HCT116 (cell line): ENCODE measurements around the gene TBL2. TPM values are rescaled to one million over a fixed set of nuclear protein-coding genes. Genes with fewer than 3 reads are reported as not detected.
"Not testable (repeated sequence)": the region's sequence is repeated elsewhere in the genome, so short reads cannot be mapped to it uniquely, and the experiment has no call there.

Experiments used
- ATAC-seq: fragments of 200-7000 bp; cut with Tn5 transposase; 2 replicates; pipeline ENCODE4 v1.9.1; 2020; ENCODE audit warnings: mild to moderate bottlenecking, moderate library complexity
- BruUV-seq: library from RNA; stranded (reverse); fragments of 400-500 nt; replicated peaks from 2 replicates; lab custom pipeline; 2021; lab: Mats Ljungman, UMichigan
- CTCF ChIA-PET: fragments of 300-600 bp; sonication (Branson Sonifier 250); formaldehyde crosslinking; loops from one replicate; lab custom pipeline; 2021; ENCODE audit warnings: antibody characterized with exemption; lab: Charles Lee
- POLR2A ChIA-PET: fragments of 300-600, 350-600 bp; sonication (Branson Sonifier 250); formaldehyde crosslinking; loops from one replicate; lab custom pipeline; 2021; ENCODE audit warnings: antibody characterized with exemption; lab: Charles Lee
- RAD21 ChIA-PET, 2 experiments: fragments of 300-600 bp; sonication (Branson Sonifier 250); formaldehyde crosslinking; loops; one replicate each; lab custom pipeline; 2023; ENCODE audit warnings: low total read pairs in 2 of 2; ENCODE audit not compliant: uncharacterized antibody in 2 of 2, unreplicated experiment in 2 of 2, low non-redundant PET in 1 of 2; lab: Charles Lee
- DNase-seq: peaks from one replicate; pipeline ENCODE4 v3.0.0-alpha.2; 2010; ENCODE audit warnings: low read depth, low spot score
- H2AFZ ChIP-seq: fragments of 200-600 bp; shearing (Covaris generic), sonication (generic); 2 replicates; pipeline ENCODE4 v1.6.1; 2017; ENCODE audit warnings: low read depth, mixed run types, mixed read lengths, antibody characterized with exemption, low read length; ENCODE audit not compliant: poor library complexity, severe bottlenecking
- H3K27ac ChIP-seq: 2 replicates; pipeline ENCODE4 v1.5.1; 2012; ENCODE audit warnings: low read depth, low read length
- H3K27me3 ChIP-seq: fragments of 200-600 bp; sonication (generic); 2 replicates; pipeline ENCODE4 v1.6.1; 2016; ENCODE audit warnings: mixed run types, low read length, mixed read lengths; ENCODE audit not compliant: insufficient read depth
- H3K36me3 ChIP-seq, 2 experiments: fragments of 200-500 bp in 1 of 2; fragments of 200-600 bp in 1 of 2; sonication (Bioruptor generic) in 1 of 2; sonication (generic) in 1 of 2; 2 replicates each; pipeline versions ENCODE4 v1.5.1 to v1.6.1; 2014 to 2016; ENCODE audit warnings: low read length in 2 of 2, inconsistent platforms in 1 of 2, mixed read lengths in 1 of 2, mixed run types in 1 of 2; ENCODE audit not compliant: insufficient read depth in 2 of 2, control insufficient read depth in 1 of 2
- H3K4me1 ChIP-seq, 2 experiments: fragments of 200-600 bp in 1 of 2; sonication (generic) in 1 of 2; 2 replicates each; pipeline versions ENCODE4 v1.5.1 to v1.6.1; 2012 to 2017; ENCODE audit warnings: low read length in 2 of 2, inconsistent platforms in 1 of 2, mild to moderate bottlenecking in 1 of 2, mixed read lengths in 1 of 2, mixed run types in 1 of 2, moderate library complexity in 1 of 2; ENCODE audit not compliant: insufficient read depth in 2 of 2, control insufficient read depth in 1 of 2
- H3K4me2 ChIP-seq: fragments of 200-600 bp; sonication (generic); 2 replicates; pipeline ENCODE4 v1.6.1; 2017; ENCODE audit warnings: mixed run types, low read length, mixed read lengths
- H3K4me3 ChIP-seq, 2 experiments: fragments of 200-600 bp in 1 of 2; sonication (generic) in 1 of 2; replicated peaks in 1 of 2; 2 replicates each; pipeline ENCODE4 v1.5.1; 2011 to 2016; ENCODE audit warnings: low read length in 2 of 2, control low read depth in 1 of 2, low read depth in 1 of 2, mild to moderate bottlenecking in 1 of 2, mixed read lengths in 1 of 2, mixed run types in 1 of 2
- H3K79me2 ChIP-seq: fragments of 200-600 bp; sonication (generic); 2 replicates; pipeline ENCODE4 v1.6.1; 2017; ENCODE audit warnings: mild to moderate bottlenecking, mixed run types, low read length, moderate library complexity, mixed read lengths; ENCODE audit not compliant: insufficient read depth
- H3K9ac ChIP-seq: fragments of 200-600 bp; sonication (generic); 2 replicates; pipeline ENCODE4 v1.6.1; 2016; ENCODE audit warnings: low read length, mixed read lengths
- H3K9me2 ChIP-seq: fragments of 200-600 bp; sonication (generic), shearing (Covaris generic); 2 replicates; pipeline ENCODE4 v1.6.1; 2017; ENCODE audit warnings: mixed run types, mild to moderate bottlenecking, moderate library complexity; ENCODE audit not compliant: insufficient read depth
- H3K9me3 ChIP-seq, 2 experiments: fragments of 200-500 bp in 1 of 2; fragments of 200-600 bp in 1 of 2; sonication (Bioruptor generic) in 1 of 2; sonication (generic) in 1 of 2; 2 replicates each; pipeline ENCODE4 v1.6.1; 2014 to 2017; ENCODE audit warnings: low read length in 2 of 2, mixed read lengths in 2 of 2, inconsistent platforms in 1 of 2, low read depth in 1 of 2, mild to moderate bottlenecking in 1 of 2, mixed run types in 1 of 2, moderate library complexity in 1 of 2; ENCODE audit not compliant: control insufficient read depth in 1 of 2, insufficient read depth in 1 of 2
- H4K20me1 ChIP-seq: fragments of 200-600 bp; sonication (generic), shearing (Covaris generic); 2 replicates; pipeline ENCODE4 v1.6.1; 2017; ENCODE audit warnings: mixed run types, mild to moderate bottlenecking, moderate library complexity; ENCODE audit not compliant: insufficient read depth
- CEBPB ChIP-seq: IDR thresholded peaks from 2 replicates; pipeline ENCODE4 v1.6.1; 2012; ENCODE audit warnings: low read depth
- ELF1 ChIP-seq: IDR thresholded peaks from 2 replicates; pipeline ENCODE4 v1.6.1; 2012; ENCODE audit warnings: low read depth, borderline replicate concordance
- EZH2phosphoT487 ChIP-seq: fragments of 200-600 bp; IDR thresholded peaks from 2 replicates; pipeline ENCODE4 v1.6.1; 2018; ENCODE audit warnings: antibody characterized with exemption, borderline replicate concordance
- JUND ChIP-seq: IDR thresholded peaks from 2 replicates; pipeline ENCODE4 v1.6.1; 2012
- SIN3A ChIP-seq: IDR thresholded peaks from 2 replicates; pipeline ENCODE4 v1.6.1; 2012; ENCODE audit warnings: low read depth
- YY1 ChIP-seq: IDR thresholded peaks from 2 replicates; pipeline ENCODE4 v1.6.1; 2011; ENCODE audit warnings: low read length, low read depth, moderate library complexity, mild to moderate bottlenecking; ENCODE audit not compliant: insufficient replicate concordance; ENCODE audit errors: extremely low read depth
- intact Hi-C: fragments of 100-400 bp; cut with micrococcal nuclease; formaldehyde crosslinking; loops from 2 replicates; pipeline ENCODE4 v1.10.0; 2022
- total RNA-seq: library from RNA; stranded (reverse); gene quantifications from one replicate; pipeline ENCODE4 v1.2.1, GENCODE V29; 2021; ENCODE audit not compliant: unreplicated experiment
- TF ChIP-seq, protein P1 (sequence below): IDR thresholded peaks from 2 replicates; pipeline ENCODE4 v1.6.1; 2012
- TF ChIP-seq, protein P2 (sequence below): IDR thresholded peaks from 2 replicates; pipeline ENCODE4 v1.6.1; 2011; ENCODE audit warnings: mild to moderate bottlenecking, low read length, moderate library complexity; ENCODE audit not compliant: insufficient replicate concordance; ENCODE audit errors: extremely low read depth

The TBL2 gene
- total RNA-seq, 1 experiment from 2014 or later, result 55.0 TPM

DNA sequence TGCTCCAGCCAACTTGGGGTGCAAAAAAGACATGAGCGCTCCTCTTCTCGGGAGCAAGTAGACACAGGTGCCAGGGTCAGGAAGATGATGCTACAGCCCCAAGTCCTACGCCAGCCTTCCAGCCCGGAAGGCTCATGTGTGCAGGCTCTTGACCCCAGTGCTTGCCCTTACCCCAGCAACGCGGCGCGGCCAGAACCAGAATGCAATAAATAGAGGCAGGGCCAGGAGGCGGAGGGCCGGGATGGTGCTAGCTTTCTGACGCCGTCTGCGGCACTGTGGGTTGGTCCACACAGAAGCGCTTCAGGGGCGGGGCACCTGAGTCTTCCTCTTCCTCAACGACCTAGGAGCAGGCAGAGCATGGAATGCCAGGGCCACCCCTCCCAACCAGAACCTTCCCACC, 41.3 kb downstream of the TBL2 start:
- RAD21 ChIA-PET, result no interaction called here
- Histone ChIP-seq H2AFZ (no peak overlapping the region), H3K27ac (no peak overlapping the region), H3K4me1 (peaks cover 0 to 4% of the 10 kb centered on the region in 2 experiments; a peak in 1 of 4 replicates), H3K9ac (no peak overlapping the region), H3K4me2 (no peak overlapping the region), H3K36me3 (peaks cover 29 to 31% of the 10 kb centered on the region in 2 experiments; a peak in 3 of 4 replicates), H4K20me1 (no peaks in the 10 kb centered on the region), H3K9me3 (no peaks in the 10 kb centered on the region), H3K9me2 (no peaks in the 10 kb centered on the region), H3K27me3 (no peaks in the 10 kb centered on the region), H3K4me3 (no peak overlapping the region), H3K79me2 (peaks cover 6% of the 10 kb centered on the region; the same call in 1 of the 2 replicates)
- intact Hi-C loops, result no loop called here
- no peak for TF ChIP-seq CEBPB
- TF ChIP-seq EZH2phosphoT487, result no peak
- TF ChIP-seq, protein P1, sequence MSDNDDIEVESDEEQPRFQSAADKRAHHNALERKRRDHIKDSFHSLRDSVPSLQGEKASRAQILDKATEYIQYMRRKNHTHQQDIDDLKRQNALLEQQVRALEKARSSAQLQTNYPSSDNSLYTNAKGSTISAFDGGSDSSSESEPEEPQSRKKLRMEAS, result no peak
- no peak for TF ChIP-seq YY1
- TF ChIP-seq, protein P2, sequence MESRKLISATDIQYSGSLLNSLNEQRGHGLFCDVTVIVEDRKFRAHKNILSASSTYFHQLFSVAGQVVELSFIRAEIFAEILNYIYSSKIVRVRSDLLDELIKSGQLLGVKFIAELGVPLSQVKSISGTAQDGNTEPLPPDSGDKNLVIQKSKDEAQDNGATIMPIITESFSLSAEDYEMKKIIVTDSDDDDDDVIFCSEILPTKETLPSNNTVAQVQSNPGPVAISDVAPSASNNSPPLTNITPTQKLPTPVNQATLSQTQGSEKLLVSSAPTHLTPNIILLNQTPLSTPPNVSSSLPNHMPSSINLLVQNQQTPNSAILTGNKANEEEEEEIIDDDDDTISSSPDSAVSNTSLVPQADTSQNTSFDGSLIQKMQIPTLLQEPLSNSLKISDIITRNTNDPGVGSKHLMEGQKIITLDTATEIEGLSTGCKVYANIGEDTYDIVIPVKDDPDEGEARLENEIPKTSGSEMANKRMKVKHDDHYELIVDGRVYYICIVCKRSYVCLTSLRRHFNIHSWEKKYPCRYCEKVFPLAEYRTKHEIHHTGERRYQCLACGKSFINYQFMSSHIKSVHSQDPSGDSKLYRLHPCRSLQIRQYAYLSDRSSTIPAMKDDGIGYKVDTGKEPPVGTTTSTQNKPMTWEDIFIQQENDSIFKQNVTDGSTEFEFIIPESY, result no peak
- no peak for TF ChIP-seq SIN3A
- CTCF ChIA-PET, result no interaction called here
- no peak for ATAC-seq
- POLR2A ChIA-PET, result no interaction called here
- BruUV-seq, result TSS peak; percentile 37
- no peak for DNase-seq

DNA sequence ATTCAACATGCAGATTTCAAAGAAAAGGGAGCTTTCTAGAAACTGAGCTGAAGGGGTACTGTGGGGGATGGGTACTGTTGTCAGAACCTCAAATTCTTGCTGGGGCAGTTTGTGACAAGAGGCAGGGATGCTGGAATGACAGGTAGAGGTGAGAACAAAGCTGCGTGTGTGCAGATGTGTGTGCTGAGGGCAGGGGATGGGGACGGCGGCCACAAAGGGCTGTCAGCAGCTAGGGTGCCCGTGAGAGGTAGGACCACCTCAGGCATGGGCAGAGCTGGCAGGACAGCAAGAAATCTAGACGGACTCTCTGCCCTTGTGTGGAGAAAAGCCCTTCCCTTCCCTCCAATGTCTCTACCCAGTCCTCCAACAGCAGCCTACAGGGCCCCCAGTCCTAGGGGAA, 41.9 kb downstream of the TBL2 start:
- no peaks in the 10 kb centered on the region for H3K9me2 ChIP-seq
- H3K4me3 ChIP-seq, result no peak overlapping the region
- H4K20me1 ChIP-seq, result no peaks in the 10 kb centered on the region
- no peaks in the 10 kb centered on the region for H3K9me3 ChIP-seq
- no peak overlapping the region for H3K27ac ChIP-seq
- H2AFZ ChIP-seq, result no peak overlapping the region
- no peak overlapping the region for H3K4me2 ChIP-seq
- TF ChIP-seq ELF1, result no peak
- no peak for TF ChIP-seq JUND
- peaks cover under 1% of the 10 kb centered on the region; the same call in 1 of the 2 replicates for H3K79me2 ChIP-seq
- DNase-seq (no peak), ATAC-seq (no peak)
- H3K4me1 ChIP-seq, result peaks cover 0 to 4% of the 10 kb centered on the region in 2 experiments; a peak in 1 of 4 replicates
- intact Hi-C loops, result no loop called here
- POLR2A ChIA-PET, result no interaction called here
- H3K36me3 ChIP-seq, result peaks cover 26 to 28% of the 10 kb centered on the region in 2 experiments; a peak in 3 of 4 replicates
- RAD21 ChIA-PET, result no interaction called here
- CTCF ChIA-PET, result no interaction called here
- no peak overlapping the region for H3K9ac ChIP-seq
- no peaks in the 10 kb centered on the region for H3K27me3 ChIP-seq
- no TSS peak for BruUV-seq

DNA sequence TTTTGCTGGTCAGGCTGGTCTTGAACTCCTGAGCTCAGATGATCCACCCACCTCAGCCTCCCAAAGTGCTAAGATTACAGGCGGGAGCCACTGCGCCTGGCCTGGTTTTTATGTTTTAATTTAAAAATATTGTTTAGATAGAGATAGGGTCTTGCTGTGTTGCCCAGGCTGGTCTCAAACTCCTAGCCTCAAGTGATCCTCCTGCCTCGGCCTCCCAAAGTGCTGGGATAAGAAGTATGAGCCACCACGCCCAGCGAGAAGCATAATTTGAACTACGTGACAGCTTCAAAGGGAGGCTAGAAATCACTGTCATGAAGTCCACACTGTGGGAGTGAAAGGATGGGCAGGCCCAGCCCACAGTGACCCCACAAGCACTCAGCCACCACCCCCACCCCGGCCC, 42.5 kb downstream of the TBL2 start:
- ATAC-seq, H3K9ac ChIP-seq, H4K20me1 ChIP-seq, BruUV-seq, H3K4me2 ChIP-seq, H3K9me3 ChIP-seq, H3K9me2 ChIP-seq, DNase-seq, H3K27me3 ChIP-seq, H3K79me2 ChIP-seq, intact Hi-C loops, H3K4me1 ChIP-seq, H3K27ac ChIP-seq, POLR2A ChIA-PET, H2AFZ ChIP-seq, H3K4me3 ChIP-seq, CTCF ChIA-PET, RAD21 ChIA-PET: not testable (repeated sequence)
- H3K36me3 ChIP-seq, result peaks cover 26 to 28% of the 10 kb centered on the region in 2 experiments; a peak in 3 of 4 replicates
